ENCODE measurements around the gene SPRY4. TPM values are rescaled to one million over a fixed set of nuclear protein-coding genes. Genes with fewer than 3 reads are reported as not detected.

SPRY4 gene
- total and polyA plus RNA-seq, 2 experiments from 2014 or later = 4.4 to 11.0 TPM

DNA sequence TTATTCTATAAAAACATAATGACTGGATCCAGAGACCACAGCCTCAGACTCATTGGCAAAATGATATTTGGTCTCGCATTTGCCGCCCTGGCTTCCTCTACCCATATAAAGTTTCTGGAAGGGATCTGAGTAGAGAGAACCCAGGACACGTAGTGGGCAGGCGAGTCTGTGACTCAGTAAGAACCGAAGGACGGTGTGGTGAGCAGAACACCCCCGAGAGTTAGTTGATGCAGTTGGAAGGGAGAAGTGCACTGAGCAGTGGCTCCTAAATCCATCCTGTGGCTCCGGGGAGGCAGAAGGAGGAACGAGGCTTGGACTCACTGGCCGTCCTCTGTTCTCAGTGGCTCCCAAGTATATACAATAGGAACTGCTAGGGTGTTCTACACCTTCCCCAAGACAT lies 11.5 kb downstream of the SPRY4 start:
- no peaks in the 10 kb centered on the region for H3K27me3 ChIP-seq
- TF ChIP-seq, protein P1, sequence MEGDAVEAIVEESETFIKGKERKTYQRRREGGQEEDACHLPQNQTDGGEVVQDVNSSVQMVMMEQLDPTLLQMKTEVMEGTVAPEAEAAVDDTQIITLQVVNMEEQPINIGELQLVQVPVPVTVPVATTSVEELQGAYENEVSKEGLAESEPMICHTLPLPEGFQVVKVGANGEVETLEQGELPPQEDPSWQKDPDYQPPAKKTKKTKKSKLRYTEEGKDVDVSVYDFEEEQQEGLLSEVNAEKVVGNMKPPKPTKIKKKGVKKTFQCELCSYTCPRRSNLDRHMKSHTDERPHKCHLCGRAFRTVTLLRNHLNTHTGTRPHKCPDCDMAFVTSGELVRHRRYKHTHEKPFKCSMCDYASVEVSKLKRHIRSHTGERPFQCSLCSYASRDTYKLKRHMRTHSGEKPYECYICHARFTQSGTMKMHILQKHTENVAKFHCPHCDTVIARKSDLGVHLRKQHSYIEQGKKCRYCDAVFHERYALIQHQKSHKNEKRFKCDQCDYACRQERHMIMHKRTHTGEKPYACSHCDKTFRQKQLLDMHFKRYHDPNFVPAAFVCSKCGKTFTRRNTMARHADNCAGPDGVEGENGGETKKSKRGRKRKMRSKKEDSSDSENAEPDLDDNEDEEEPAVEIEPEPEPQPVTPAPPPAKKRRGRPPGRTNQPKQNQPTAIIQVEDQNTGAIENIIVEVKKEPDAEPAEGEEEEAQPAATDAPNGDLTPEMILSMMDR (IDR thresholded peaks at IDR 0.05; ENCODE audit: low read depth, low read length) = no peak
- H3K36me3 ChIP-seq = no peaks in the 10 kb centered on the region
- no peak overlapping the region for H3K4me3 ChIP-seq
- peaks cover 24% of the 10 kb centered on the region for H3K4me1 ChIP-seq (ENCODE audit: low read depth)
- DNase-seq (ENCODE audit: low read depth in 1 of 2, low spot score in 1 of 2) = no peak
- H3K27ac ChIP-seq = no peak overlapping the region
- no peaks in the 10 kb centered on the region for H3K9me3 ChIP-seq (ENCODE audit: low read depth)

DNA sequence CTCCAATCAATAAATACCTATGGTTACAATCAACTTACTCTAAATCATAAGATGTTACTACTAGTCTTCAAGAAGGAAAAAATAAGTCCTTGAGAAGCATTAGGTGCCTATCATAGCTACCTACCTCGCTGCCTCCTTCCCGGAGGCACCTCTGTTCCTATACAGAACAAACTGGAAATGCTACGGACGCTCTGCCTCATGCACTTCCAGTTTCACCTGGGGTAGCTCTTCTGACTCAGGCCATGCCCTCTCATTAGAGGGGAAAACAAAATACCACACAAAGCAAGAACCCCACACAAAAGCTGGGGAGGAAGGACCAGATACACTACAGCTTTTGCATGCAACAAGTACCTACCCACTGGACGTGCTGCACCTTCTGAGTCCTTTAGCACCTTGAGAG lies 12.4 kb downstream of the SPRY4 start:
- TF ChIP-seq, protein P1 (IDR thresholded peaks at IDR 0.05; ENCODE audit: low read depth, low read length) = no peak
- no peaks in the 10 kb centered on the region for H3K36me3 ChIP-seq
- no peaks in the 10 kb centered on the region for H3K27me3 ChIP-seq
- no peak overlapping the region for H3K27ac ChIP-seq
- no peak overlapping the region for H3K4me3 ChIP-seq
- DNase-seq (ENCODE audit: low read depth in 1 of 2, low spot score in 1 of 2) = no peak
- peaks cover 24% of the 10 kb centered on the region for H3K4me1 ChIP-seq (ENCODE audit: low read depth)
- no peaks in the 10 kb centered on the region for H3K9me3 ChIP-seq (ENCODE audit: low read depth)

DNA sequence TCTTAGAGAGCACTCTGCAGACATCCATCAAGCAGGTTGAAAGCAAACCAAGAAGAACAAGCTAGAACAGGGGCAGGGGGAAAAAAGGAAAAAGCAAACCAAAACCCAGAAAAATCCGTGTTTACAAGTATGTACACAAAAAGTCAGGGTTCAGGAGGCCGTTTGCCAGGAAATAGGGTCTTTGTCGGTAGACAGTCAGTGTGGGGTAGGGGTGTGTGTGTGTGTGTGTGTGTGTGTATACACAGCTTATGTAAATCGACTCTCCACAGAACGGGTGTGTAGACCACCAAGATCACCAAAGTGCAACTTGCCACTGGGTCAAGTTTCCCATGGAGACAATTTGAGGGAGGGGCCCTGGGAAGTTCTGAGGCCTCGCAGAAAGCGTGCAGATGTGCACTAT lies 13.1 kb downstream of the SPRY4 start:
- H3K4me1 ChIP-seq (ENCODE audit: low read depth) = peaks cover 22% of the 10 kb centered on the region
- TF ChIP-seq, protein P1 (IDR thresholded peaks at IDR 0.05; ENCODE audit: low read depth, low read length) = no peak
- no peaks in the 10 kb centered on the region for H3K9me3 ChIP-seq (ENCODE audit: low read depth)
- no peak for DNase-seq (ENCODE audit: low read depth in 1 of 2, low spot score in 1 of 2)
- no peaks in the 10 kb centered on the region for H3K27me3 ChIP-seq
- H3K36me3 ChIP-seq = no peaks in the 10 kb centered on the region
- H3K4me3 ChIP-seq = no peak overlapping the region
- H3K27ac ChIP-seq = no peak overlapping the region

DNA sequence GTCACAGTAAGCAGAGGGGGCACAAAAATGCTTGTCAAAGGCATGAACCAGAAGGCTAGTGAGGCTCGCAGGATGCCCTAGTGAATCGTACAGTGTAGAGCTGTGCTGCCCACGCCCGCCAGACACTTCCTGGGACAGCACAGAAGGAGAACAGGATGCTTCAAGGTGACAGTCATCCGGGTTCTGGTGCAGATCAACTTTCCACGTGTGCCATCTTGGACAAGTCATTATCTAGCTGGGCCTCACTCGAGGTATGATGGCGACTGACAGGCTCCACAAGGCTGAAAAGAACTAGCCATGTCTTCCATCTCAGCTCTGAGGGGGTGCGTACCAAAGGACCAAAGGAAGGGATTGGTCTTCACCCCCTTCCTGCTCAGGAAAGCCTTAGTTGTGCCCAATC lies 14.0 kb downstream of the SPRY4 start:
- TF ChIP-seq, protein P1 (IDR thresholded peaks at IDR 0.05; ENCODE audit: low read depth, low read length) = no peak
- no peak overlapping the region for H3K27ac ChIP-seq

DNA sequence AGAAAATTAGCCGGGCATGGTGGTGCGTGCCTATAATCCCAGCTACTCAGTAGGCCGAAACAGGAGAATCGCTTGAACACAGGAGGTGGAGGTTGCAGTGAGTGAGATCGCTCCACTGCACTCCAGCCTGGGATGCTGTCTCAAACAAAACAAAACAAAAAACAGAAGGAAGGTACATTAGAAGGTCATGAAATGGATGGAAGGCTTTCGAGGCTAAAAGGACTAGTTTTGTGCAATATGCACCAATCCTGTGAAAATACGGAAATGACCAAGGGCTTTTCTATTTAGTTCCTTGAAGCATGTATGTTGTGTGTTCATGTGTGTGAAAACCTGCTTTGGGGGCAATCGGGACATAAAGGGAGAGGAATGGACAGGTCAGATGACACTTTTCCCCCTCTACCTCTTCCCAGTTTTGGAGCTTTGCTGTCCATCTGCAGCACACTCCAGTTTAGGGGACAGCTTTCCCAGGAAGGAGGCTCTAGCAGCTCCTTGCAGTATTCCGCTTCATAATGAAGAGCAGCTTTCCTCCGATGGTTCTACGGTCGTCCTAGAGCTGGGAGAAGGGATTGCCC lies 15.0 kb downstream of the SPRY4 start:
- Histone ChIP-seq H3K27ac (no peak overlapping the region), H3K4me1 (ENCODE audit: low read depth) (peaks cover 11% of the 10 kb centered on the region), H3K27me3 (no peaks in the 10 kb centered on the region), H3K4me3 (no peak overlapping the region), H3K9me3 (ENCODE audit: low read depth) (no peaks in the 10 kb centered on the region), H3K36me3 (no peaks in the 10 kb centered on the region)
- TF ChIP-seq, protein P1 (IDR thresholded peaks at IDR 0.05; ENCODE audit: low read depth, low read length) = no peak
- DNase-seq (ENCODE audit: low read depth in 1 of 2, low spot score in 1 of 2) = no peak

More for the DNA sequence above, 14.0 kb downstream of the SPRY4 start:
- Histone ChIP-seq H3K9me3 (ENCODE audit: low read depth) (no peaks in the 10 kb centered on the region), H3K4me3 (no peak overlapping the region), H3K27me3 (no peaks in the 10 kb centered on the region), H3K4me1 (ENCODE audit: low read depth) (peaks cover 12% of the 10 kb centered on the region), H3K36me3 (no peaks in the 10 kb centered on the region)
- no peak for DNase-seq (ENCODE audit: low read depth in 1 of 2, low spot score in 1 of 2)
